ENCODE data around the gene PHOX2B. TPM values are rescaled to one million over a fixed set of nuclear protein-coding genes. Genes with fewer than 3 reads are reported as not detected.

The PHOX2B gene
- total and polyA plus RNA-seq, 9 of the 15 experiments (the other 6 are each of a cell fraction or from before 2014, with no cell fraction given) = not detected

- TF ChIP-seq, protein P1, sequence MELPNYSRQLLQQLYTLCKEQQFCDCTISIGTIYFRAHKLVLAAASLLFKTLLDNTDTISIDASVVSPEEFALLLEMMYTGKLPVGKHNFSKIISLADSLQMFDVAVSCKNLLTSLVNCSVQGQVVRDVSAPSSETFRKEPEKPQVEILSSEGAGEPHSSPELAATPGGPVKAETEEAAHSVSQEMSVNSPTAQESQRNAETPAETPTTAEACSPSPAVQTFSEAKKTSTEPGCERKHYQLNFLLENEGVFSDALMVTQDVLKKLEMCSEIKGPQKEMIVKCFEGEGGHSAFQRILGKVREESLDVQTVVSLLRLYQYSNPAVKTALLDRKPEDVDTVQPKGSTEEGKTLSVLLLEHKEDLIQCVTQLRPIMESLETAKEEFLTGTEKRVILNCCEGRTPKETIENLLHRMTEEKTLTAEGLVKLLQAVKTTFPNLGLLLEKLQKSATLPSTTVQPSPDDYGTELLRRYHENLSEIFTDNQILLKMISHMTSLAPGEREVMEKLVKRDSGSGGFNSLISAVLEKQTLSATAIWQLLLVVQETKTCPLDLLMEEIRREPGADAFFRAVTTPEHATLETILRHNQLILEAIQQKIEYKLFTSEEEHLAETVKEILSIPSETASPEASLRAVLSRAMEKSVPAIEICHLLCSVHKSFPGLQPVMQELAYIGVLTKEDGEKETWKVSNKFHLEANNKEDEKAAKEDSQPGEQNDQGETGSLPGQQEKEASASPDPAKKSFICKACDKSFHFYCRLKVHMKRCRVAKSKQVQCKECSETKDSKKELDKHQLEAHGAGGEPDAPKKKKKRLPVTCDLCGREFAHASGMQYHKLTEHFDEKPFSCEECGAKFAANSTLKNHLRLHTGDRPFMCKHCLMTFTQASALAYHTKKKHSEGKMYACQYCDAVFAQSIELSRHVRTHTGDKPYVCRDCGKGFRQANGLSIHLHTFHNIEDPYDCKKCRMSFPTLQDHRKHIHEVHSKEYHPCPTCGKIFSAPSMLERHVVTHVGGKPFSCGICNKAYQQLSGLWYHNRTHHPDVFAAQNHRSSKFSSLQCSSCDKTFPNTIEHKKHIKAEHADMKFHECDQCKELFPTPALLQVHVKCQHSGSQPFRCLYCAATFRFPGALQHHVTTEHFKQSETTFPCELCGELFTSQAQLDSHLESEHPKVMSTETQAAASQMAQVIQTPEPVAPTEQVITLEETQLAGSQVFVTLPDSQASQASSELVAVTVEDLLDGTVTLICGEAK (IDR thresholded peaks at IDR 0.05) = no peak
- TF ChIP-seq, protein P1 (CRISPR knock-in tag; IDR thresholded peaks at IDR 0.05) = no peak
- no peak for TF ChIP-seq ZZZ3 (IDR thresholded peaks at IDR 0.05)
- TF ChIP-seq, protein P2, sequence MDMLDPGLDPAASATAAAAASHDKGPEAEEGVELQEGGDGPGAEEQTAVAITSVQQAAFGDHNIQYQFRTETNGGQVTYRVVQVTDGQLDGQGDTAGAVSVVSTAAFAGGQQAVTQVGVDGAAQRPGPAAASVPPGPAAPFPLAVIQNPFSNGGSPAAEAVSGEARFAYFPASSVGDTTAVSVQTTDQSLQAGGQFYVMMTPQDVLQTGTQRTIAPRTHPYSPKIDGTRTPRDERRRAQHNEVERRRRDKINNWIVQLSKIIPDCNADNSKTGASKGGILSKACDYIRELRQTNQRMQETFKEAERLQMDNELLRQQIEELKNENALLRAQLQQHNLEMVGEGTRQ (CRISPR knock-in tag; IDR thresholded peaks at IDR 0.05) = no peak
- no peak for TF ChIP-seq CC2D1A (IDR thresholded peaks at IDR 0.05)
Measured at GRCh38 chr4:41723286-41723685, 25.2 kb downstream of the PHOX2B start (continued).
